HepG2 (cell line): ENCODE measurements around the gene IMPDH2. TPM values are rescaled to one million over a fixed set of nuclear protein-coding genes. Genes with fewer than 3 reads are reported as not detected.

Source experiments
- DBP ChIP-seq: sonication (generic); formaldehyde crosslinking; IDR thresholded peaks from 2 replicates; pipeline ENCODE4 v1.4.0; 2020; ENCODE audit warnings: missing genetic modification reagents; ENCODE audit errors: not compliant biosample characterization
- MAF1 ChIP-seq: sonication (generic); formaldehyde crosslinking; IDR thresholded peaks from 2 replicates; pipeline ENCODE4 v1.5.0; 2020; ENCODE audit warnings: missing genetic modification reagents, borderline replicate concordance
- MAZ ChIP-seq, 2 experiments: sonication (generic) in 1 of 2; formaldehyde crosslinking in 1 of 2; IDR thresholded peaks; 2 replicates each; pipeline versions ENCODE4 v1.5.0 to v1.6.1; 2012 to 2020; ENCODE audit warnings: low read depth in 2 of 2, mild to moderate bottlenecking in 2 of 2, borderline replicate concordance in 1 of 2, improper control_type of control experiment in 1 of 2, low read length in 1 of 2, missing genetic modification reagents in 1 of 2, moderate library complexity in 1 of 2
- MYC ChIP-seq: sonication (generic); formaldehyde crosslinking; IDR thresholded peaks from 2 replicates; pipeline ENCODE4 v1.9.0; 2021; ENCODE audit warnings: missing genetic modification reagents, borderline replicate concordance
- NCOA1 ChIP-seq: sonication (generic); formaldehyde crosslinking; IDR thresholded peaks from 2 replicates; pipeline ENCODE4 v1.9.0; 2021; ENCODE audit warnings: missing genetic modification reagents
- NFRKB ChIP-seq: fragments of 450-650 bp; IDR thresholded peaks from 2 replicates; pipeline ENCODE4 v1.6.1; 2017
- POLR2G ChIP-seq: fragments of 200-400 bp; formaldehyde crosslinking; IDR thresholded peaks from 2 replicates; pipeline ENCODE4 v1.6.1; 2018; ENCODE audit warnings: mild to moderate bottlenecking, low read depth, low read length, moderate library complexity
- RXRB ChIP-seq: IDR thresholded peaks from 2 replicates; pipeline ENCODE4 v1.6.1; 2016; ENCODE audit warnings: borderline replicate concordance, missing genetic modification reagents, missing compliant biosample characterization
- SAFB2 ChIP-seq: sonication (generic); formaldehyde crosslinking; IDR thresholded peaks from 2 replicates; pipeline ENCODE4 v1.5.1; 2020; ENCODE audit warnings: missing genetic modification reagents, low read depth, mild to moderate bottlenecking, borderline replicate concordance
- SRF ChIP-seq: IDR thresholded peaks from 2 replicates; pipeline ENCODE4 v1.6.1; 2011; ENCODE audit warnings: mild to moderate bottlenecking, low read depth, low read length, moderate library complexity
- XRCC5 ChIP-seq: fragments of 200-400 bp; formaldehyde crosslinking; optimal IDR thresholded peaks from 2 replicates; pipeline ENCODE3; 2017; ENCODE audit warnings: mild to moderate bottlenecking, low read length
- ZGPAT ChIP-seq: IDR thresholded peaks from 2 replicates; pipeline ENCODE4 v1.6.1; 2016; ENCODE audit warnings: mild to moderate bottlenecking
- ZKSCAN1 ChIP-seq: fragments of 150-350 bp; IDR thresholded peaks from 2 replicates; pipeline ENCODE4 v1.6.1; 2014; ENCODE audit warnings: low read length
- ZNF12 ChIP-seq: sonication (generic); formaldehyde crosslinking; IDR thresholded peaks from 2 replicates; pipeline ENCODE4 v1.5.0; 2020; ENCODE audit warnings: missing genetic modification reagents
- ZNF160 ChIP-seq: sonication (generic); formaldehyde crosslinking; IDR thresholded peaks from 2 replicates; pipeline ENCODE4 v1.8.0; 2022; ENCODE audit warnings: mild to moderate bottlenecking, inconsistent platforms, missing genetic modification reagents
- ZNF256 ChIP-seq: sonication (generic); formaldehyde crosslinking; conservative IDR thresholded peaks from 2 replicates; pipeline ENCODE4 v1.4.0; 2020; ENCODE audit warnings: missing genetic modification reagents
- ZNF264 ChIP-seq: sonication (generic); formaldehyde crosslinking; IDR thresholded peaks from 2 replicates; pipeline ENCODE4 v1.4.0; 2020; ENCODE audit warnings: missing genetic modification reagents
- ZNF280D ChIP-seq: sonication (generic); formaldehyde crosslinking; IDR thresholded peaks from 2 replicates; pipeline ENCODE4 v1.5.1; 2020; ENCODE audit warnings: mild to moderate bottlenecking, missing genetic modification reagents
- ZNF574 ChIP-seq: sonication (generic); formaldehyde crosslinking; IDR thresholded peaks from 2 replicates; pipeline ENCODE4 v1.4.0; 2020; ENCODE audit warnings: missing genetic modification reagents
- ZNF746 ChIP-seq: sonication (generic); formaldehyde crosslinking; IDR thresholded peaks from 2 replicates; pipeline ENCODE4 v1.8.0; 2022; ENCODE audit warnings: mild to moderate bottlenecking, missing genetic modification reagents
- polyA plus RNA-seq, 8 experiments: library from polyadenylated mRNA; depleted of rRNA in 3 of 8; stranded (reverse) in 7 of 8; unstranded in 1 of 8; fragments of >200 nt; fragmentation: Illumina TruSeq in 4 of 8; extraction: Trizol in 4 of 8; gene quantifications; 2 replicates each; pipeline versions ENCODE4 v1.2.1 to v1.2.3, GENCODE V29; 2011 to 2016; ENCODE audit warnings: low read depth in 4 of 8, missing spikeins in 1 of 8, mixed read lengths in 1 of 8; ENCODE audit not compliant: insufficient read depth in 1 of 8
- total RNA-seq, 5 experiments: library from RNA; depleted of rRNA; stranded (reverse); fragments of >200 nt; fragmentation: Illumina TruSeq; extraction: Trizol; gene quantifications; 2 replicates each; pipeline ENCODE4 v1.2.3, GENCODE V29; 2016; ENCODE audit warnings: low read depth in 1 of 5

IMPDH2 gene
- total and polyA plus RNA-seq, 2 of the 13 experiments (the other 11 are each of a cell fraction or from before 2014, with no cell fraction given): 248 to 260 TPM

GRCh38 chr3:49021813-49022687 is 7.1 kb downstream of the IMPDH2 start, which contains the start of gene NDUFAF3 (continued):
- TF ChIP-seq DBP (peak; percentile 87), RXRB (CRISPR knock-in tag) (peak; percentile 39; the same call in 1 of the 2 replicates), ZNF574 (CRISPR knock-in tag) (peak; percentile 100), MAF1 (CRISPR knock-in tag) (peak; percentile 89), SRF (no peak), XRCC5 (peak; percentile 95), ZGPAT (peak; percentile 74; the same call in 1 of the 2 replicates), POLR2G (no peak), NFRKB (no peak), ZNF12 (CRISPR knock-in tag) (peak; percentile 15; the same call in 1 of the 2 replicates), ZKSCAN1 (no peak), MYC (CRISPR knock-in tag) (peak; percentile 81; the same call in 1 of the 2 replicates), ZNF256 (CRISPR knock-in tag) (peak; percentile 66; the same call in 1 of the 2 replicates), SAFB2 (CRISPR knock-in tag) (peak; percentile 81), NCOA1 (CRISPR knock-in tag) (no peak), ZNF746 (CRISPR knock-in tag) (peak; percentile 71; the same call in 1 of the 2 replicates), ZNF160 (CRISPR knock-in tag) (0 out of 2 replicates have a peak, but pooled peaks have one; percentile 52), ZNF264 (peak; percentile 83; the same call in 1 of the 2 replicates), ZNF280D (CRISPR knock-in tag) (no peak; the same call in 1 of the 2 replicates), MAZ (IDR thresholded peaks at IDR 0.05; ENCODE audit: borderline replicate concordance, low read depth, low read length) (peak; percentile 67), MAZ (CRISPR knock-in tag; IDR thresholded peaks at IDR 0.05; ENCODE audit: low read depth) (peak; percentile 45; the same call in 1 of the 2 replicates)
